Neural progenitor cell (in vitro differentiated cells): Measurements from ENCODE around the gene FOXL2NB.

Experiments
- CTCF ChIP-seq: fragments of 200-600 bp; sonication (generic); IDR thresholded peaks from 2 replicates; pipeline ENCODE4 v1.5.1; 2017; ENCODE audit warnings: antibody characterized with exemption, mild to moderate bottlenecking
- EZH2 ChIP-seq: fragments of 200-600 bp; sonication (generic); IDR thresholded peaks from 2 replicates; pipeline ENCODE4 v1.6.1; 2017; ENCODE audit warnings: antibody characterized with exemption, mild to moderate bottlenecking, moderate library complexity

GRCh38 chr3:138949002-138949418, 2.0 kb downstream of the FOXL2NB start:
- TF ChIP-seq CTCF (no peak), EZH2 (no peak)
